LNCAP (cell line): ENCODE measurements around the gene FOLR1.

Experiments used
- CTCF ChIP-seq: fragments of 450-650 bp; IDR thresholded peaks from 2 replicates; pipeline ENCODE4 v1.5.1; 2017; ENCODE audit warnings: mild to moderate bottlenecking

The FOLR1 gene

GRCh38 chr11:72241291-72241781 is 49.4 kb downstream of the FOLR1 start:
- TF ChIP-seq CTCF, result no peak

- no peak for TF ChIP-seq CTCF
Observed at GRCh38 chr11:72242141-72242540, 50.2 kb downstream of the FOLR1 start.

GRCh38 chr11:72243173-72244059 is 51.5 kb downstream of the FOLR1 start:
- no peak for TF ChIP-seq CTCF

- TF ChIP-seq CTCF, result no peak
Observed at GRCh38 chr11:72244060-72244360, 52.1 kb downstream of the FOLR1 start, which contains the start of gene PHOX2A. TSS of gene PHOX2A (minus strand) at chr11:72244176. CDS start at chr11:72244004, 172 bp downstream.

- no peak for TF ChIP-seq CTCF
Observed at GRCh38 chr11:72244361-72245262, 52.7 kb downstream of the FOLR1 start.

- no peak for TF ChIP-seq CTCF
Observed at GRCh38 chr11:72245263-72245816, 53.4 kb downstream of the FOLR1 start.
